Measurements from ENCODE around the gene CADPS2.

Gene CADPS2

DNA sequence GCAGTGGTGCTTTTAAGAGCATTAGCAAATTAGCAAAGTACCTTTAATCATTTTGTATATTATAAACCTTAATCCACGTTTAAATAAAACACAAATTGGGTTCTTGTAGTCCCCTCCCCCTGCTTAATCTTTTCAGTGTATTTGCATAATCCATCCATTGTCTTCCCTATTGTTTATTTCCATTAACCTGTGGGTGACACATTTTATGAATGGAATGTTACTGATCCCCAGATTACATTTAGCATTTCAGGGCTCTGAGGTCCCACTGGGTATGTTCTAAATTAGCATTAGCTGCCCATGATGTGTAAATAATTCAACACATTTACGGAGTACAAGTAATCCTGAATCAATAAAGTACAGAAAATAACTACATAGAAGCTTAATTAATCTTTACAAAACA is 443.3 kb downstream of the CADPS2 start:
- DNase-seq = no peak

DNA sequence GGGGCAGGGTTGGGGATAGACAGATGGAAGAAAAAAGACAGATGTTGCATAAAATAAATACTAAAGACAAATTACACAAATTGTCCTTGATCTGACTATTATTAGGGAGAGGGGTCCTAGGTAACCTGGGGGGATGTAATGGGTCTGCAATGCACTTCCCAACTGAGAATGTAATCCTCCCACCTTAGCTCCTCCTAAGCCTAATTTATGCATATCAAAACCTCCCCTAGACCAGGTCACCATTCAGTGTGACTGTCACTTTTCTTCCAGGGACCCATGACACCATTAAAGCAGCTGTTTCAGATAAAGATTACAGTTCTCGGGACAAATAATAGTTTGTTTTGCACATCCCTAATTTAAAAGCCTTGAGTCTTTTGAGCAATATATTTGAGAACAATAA is 447.8 kb downstream of the CADPS2 start:
- DNase-seq = no peak

DNA sequence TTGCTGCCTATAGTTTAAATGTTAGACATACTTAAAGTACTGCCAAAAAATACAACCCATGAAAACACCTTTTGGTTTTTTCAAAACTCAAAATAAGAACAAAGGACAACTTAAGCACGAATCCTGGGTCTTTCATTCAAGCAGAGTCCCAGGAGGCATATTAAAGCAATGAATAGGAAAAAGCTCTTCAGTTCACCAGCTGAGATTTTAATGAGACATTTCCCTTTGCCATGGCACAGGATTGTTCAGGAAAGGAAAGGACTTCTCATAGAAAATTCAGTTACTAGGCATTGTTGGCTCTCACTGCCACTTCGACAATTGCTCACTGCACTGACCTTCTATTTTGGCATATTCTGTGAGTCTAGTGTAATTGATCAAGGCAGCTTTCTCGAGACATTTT is 448.3 kb downstream of the CADPS2 start:
- no peak for DNase-seq

DNA sequence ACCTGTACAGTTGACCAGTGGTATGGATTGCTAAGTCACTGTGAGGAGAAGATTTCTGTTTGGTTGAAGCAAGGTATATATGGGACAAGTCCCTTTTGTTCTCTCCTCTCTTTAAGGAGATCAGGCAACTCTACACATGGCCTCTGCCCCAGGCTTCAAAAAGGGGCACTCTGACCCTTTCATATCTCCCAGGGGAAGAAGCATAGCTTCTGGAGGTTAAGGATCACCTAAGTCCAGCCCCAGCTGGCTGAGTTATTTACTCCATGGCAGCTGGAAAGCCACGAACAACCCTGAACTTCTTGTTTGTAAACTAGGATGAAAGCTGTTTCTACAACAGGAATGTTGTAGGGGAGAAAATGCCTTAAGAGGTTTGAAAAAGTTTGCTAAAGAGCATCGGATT is 452.5 kb downstream of the CADPS2 start:
- DNase-seq = no peak

DNA sequence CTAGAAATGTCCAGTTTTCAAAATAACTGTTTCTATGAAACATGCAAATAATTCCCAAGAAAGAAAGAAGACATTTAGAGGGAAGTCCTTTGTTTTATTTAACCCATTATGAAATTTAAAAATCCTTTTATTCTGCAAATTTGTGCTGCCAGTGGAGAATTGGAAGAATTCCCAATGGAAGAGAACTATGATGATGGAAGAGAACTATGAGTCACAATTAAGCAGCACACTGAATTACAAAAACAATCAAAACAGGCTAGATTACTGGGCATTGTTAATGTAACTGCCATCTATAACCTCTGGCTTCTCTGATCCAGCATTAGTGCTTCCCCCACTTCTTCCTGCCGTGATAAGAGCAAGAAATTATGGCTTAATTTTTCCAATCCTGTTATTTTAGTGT is 455.6 kb downstream of the CADPS2 start:
- no peak for DNase-seq

DNA sequence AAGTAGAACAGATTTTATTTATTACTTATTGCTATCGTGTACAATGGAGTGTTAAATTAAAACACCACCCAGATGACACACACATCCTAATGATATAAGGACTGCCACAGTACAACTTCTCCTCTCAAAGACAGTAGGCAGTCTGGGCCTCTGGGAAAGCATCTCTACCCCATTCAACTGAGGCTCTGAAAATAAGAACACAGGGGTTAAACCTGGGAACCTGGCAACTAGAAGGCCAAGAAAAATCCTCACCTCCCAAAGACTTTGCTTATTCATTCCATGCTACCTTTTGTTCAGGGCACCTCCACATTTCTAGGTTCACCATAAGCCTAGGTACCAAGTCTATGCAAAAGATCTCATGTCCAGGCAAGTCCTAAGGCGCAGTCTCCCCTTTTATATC is 456.3 kb downstream of the CADPS2 start:
- no peak for DNase-seq

DNA sequence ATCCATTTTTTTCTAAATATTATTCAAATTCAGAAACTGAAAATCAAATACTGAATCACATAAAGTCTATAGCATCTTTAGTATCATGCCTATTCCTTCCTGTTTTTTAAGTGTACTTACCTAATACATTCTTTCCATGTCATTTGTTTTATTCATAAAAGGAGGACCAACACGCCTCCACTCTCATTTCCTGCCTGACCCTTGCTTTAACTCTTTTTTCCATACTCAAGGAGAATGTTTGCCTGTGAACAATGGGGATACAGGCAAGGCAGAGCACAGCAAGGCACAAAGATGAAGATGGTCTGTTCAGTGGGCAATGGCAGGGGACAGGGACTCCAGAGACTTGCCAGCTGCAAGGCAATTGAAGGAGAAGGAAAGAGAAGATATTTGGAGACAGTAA is 460.5 kb downstream of the CADPS2 start:
- DNase-seq = no peak

DNA sequence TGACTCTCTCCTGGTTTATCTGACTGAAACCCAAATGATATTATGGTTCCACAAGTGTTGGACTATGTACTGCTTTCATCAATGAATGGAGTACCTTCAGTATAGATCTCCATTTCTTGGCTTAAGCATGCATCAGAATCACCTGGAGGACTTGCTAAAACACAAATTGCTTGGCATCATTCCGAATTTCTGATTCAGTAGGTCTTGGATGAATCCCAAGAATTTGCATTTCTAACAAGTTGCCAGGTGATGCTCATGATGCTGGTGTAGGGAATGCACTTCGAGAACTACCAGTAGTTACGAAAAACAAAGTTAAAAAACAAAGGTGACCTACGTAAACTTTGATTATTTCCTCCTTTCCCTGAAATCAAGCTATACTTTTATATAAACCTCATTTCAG is 462.7 kb downstream of the CADPS2 start:
- DNase-seq = no peak

DNA sequence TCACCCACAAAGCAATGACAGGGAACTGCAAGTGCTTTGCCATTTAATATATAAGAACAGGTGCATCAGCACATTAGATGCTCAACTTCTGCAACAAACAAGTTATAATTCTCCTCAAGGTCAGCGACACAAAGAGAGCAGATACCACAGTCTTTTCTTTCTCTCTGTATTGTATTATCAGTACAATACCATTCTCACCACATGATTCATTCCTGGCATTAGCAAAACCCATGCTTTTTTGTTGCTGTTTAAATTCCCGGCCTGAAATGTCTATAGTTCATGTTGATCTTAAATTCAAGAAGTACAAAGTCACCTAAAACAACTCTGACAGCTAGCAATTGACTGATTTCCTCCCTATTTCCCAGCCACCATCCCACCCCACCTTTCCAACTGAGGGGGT is 469.9 kb downstream of the CADPS2 start:
- DNase-seq = no peak

DNA sequence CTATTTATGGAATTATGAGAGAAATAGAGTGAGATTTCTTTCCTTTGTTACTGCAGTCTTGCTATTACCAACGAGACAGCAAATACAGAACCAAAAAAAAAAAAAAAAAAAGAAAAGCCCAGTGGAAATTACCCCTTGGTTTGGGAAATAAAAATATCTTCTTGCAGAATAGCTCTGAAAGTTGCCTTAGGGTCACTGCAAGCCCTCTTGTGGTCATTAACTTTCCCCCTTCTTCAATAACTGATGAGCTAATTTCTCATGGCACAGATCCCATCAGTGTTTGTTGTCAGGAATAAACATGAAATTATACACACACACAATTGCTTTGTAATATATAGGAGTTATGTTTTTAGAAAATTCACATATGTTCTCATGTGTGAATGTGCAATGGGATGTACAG is 470.8 kb downstream of the CADPS2 start:
- DNase-seq = no peak

DNA sequence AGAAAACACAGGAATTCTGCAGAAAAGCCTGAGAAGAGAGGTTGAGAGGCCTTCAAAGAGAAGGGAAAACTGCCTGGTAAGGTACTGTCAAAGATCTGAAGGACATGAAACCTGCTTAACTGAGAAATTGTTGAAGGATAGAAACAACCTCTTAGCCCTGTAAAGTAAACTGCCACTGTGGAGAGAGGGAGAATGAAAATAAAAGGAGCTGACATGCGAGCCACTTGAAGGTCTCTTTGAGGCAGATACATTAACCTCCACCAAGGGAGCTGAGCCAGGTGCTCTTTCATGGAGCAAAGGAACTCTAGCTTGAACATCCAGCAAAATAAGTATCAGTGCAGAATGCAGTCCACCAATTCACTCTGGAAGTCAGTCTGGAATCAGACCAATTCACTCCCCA is 472.9 kb downstream of the CADPS2 start:
- DNase-seq = no peak

DNA sequence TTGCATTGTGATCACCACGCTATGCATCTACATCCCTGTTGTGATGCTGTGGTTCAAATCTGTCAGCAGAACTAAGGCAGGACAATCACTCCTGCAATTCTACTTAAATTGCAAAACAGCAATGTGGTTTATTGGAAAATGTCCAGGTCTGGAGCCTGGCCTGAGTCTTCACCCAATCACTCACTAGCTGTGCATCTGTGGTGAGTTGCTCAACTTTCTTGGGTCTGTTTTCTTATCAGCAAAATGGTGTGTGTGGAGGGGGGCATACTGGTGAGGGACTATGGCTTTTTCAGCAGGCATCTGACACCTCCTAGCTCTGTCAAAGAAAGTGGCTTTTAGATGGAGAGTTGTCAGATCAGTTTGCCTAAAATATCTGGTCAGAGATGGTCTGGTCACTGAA is 473.4 kb downstream of the CADPS2 start:
- no peak for DNase-seq

DNA sequence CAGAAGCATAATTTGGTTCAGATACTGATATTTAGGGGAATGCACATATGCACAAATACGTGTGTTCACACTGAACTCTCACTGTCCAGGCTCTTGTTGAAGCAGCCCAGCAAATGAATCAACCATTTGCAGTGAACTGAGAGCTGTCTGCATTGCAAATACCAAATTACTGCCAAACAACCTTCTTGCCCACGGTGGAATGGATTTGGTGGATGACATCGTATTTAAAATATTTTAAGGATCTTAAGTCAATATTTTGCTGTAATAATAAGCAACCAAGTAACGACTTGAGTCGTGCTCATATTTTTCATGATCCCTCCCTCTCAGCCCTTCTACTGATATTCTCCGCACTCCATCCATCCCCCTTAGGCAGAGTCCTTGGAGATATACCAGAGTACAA is 473.8 kb downstream of the CADPS2 start:
- no peak for DNase-seq

DNA sequence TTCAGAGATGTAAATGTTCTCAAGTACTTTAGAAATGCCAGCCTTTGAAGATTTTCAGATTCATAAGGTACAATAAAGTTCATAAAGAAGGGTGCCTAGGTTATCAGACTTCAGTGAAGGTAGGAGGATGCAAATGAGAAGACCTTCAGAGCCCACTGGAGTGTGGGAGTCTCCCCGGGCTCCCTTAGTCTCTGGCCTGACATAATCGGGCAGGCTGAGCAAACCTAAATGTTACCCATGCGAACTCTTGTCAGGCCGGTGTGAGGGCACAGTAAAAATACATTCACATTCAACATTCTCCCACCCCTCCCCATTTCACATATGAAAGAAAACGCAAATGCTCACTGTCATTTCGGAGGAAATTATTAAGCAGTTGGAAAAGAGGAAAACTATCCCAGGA is 479.1 kb downstream of the CADPS2 start:
- DNase-seq = no peak

DNA sequence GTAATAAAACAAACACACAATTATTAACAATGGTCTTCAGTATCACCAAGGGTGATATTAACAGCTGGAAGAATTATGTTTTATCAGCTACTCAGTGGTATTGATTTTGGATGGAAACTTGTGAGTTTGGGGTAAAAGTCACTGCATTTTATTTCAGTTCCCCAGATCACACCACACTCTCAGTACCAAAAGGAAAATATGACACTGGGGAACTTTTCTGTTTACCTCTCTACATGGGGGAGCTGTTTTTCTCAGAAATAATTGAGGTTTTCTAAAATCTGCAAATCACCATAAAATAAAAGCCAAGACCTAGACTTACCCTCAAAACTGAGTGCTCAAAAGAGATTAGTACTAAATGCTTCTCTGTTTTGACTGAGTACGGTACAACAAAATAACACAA is 483.1 kb downstream of the CADPS2 start:
- DNase-seq = no peak

DNA sequence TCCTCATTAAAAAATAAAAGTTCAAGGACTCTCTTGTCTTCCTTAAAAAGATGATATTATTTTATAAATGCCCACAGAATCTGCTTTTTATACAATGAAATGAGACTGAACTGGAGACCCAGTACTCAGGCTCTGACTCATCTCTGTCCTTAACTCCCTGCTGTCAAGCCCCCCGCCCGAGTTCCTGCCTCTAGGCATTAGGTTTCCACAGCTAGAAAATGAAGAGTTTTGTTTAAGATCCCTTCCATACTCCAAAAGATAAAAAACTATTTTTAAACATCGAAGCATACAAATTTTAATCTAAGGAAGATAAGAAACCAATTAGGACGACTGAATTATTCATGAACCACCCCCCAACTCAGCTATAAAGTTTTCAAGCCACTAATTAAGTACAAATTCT is 484.0 kb downstream of the CADPS2 start:
- no peak for DNase-seq

DNA sequence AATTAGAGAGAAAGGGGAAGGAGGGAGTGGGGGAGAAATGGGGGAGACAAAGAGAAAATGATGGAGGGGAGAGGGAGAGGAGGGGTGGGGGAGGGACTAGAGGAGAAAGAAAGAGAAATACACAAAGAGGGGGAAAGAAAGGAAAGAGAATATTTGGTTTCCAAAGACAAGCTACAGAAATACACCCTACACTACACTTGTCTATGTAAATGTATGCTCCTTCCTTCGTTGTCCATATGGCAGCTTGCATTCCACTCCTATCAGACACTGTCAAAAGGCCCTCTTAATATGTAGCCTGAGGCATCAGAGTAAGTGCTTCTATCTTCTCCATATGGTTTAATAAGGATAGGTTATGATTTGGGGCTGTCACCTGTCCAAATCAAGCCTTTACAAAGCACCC is 488.9 kb downstream of the CADPS2 start:
- no peak for DNase-seq

DNA sequence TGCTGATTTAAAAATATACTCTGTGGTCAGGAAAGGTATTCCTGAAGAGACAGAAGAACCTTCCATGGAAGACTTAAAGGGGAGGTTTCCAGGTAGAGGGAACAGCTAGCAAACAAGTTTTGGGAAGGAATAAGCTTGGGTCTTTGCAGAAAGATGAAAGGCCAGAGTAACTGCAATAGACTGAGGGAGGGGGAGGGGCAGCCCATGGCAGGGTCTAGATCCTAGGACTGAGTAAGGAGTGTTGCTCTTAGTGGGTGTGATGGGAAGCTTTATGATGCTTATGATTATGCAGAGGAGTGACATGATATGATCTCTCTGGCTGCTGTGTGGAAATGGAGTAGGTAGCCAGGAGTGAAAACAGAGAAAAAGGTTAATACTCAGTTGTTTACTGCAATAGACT is 491.7 kb downstream of the CADPS2 start:
- DNase-seq = no peak

DNA sequence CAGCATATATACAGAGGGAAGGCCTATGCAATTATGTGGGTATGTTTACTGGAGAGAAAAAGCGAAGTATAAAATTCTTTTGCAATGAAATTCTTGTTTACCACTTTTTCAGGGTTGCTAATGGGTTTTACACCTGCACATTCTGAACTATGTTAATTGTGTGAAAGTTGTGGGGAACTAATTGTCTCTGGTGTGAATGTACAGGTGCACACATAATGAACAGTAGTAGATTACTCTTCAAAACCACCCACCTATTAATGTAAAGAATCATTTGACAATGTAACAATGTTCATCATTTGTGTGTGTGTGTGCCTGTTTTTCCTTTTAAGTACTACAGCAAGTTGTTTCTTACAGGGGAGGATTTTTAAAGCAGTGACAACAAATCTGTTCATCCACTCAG is 501.7 kb downstream of the CADPS2 start:
- DNase-seq = no peak

DNA sequence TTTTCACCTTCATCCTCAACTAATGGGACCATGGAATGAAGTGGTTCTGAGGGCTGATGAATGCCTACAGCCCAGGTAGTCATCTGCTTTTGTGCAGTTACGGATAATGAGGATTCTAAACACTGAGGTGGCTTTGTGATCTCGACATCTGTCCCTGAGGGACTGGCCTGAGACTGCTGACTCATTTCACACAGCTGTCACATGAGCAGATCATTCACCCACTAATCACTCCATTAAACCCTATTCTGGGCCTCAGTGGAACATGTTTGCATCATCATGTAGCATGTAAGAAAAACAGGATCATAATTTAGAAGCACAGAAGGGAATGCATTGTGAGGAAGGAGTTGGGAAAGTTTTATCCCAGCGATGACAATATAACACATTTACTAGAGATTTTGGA is 502.3 kb downstream of the CADPS2 start:
- DNase-seq = no peak

DNA sequence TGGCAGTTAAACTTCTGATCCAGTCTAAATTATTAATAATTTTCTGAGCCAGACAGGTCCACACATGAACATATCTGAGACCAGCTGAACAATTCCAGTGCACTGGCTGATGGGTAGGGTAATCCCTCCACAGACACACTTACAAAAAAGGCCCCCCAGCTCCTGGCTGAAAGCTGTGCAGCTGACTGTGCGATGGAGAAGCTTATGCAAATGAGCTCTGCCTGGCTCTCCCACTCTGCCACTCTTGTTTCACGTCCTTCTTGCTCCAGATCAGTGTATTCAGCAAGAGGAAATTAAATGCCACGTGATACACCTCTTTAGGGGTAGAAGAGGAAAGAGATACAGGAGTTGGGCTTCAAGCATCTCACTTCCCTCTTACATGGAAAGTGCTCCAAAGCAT is 505.3 kb downstream of the CADPS2 start:
- no peak for DNase-seq

DNA sequence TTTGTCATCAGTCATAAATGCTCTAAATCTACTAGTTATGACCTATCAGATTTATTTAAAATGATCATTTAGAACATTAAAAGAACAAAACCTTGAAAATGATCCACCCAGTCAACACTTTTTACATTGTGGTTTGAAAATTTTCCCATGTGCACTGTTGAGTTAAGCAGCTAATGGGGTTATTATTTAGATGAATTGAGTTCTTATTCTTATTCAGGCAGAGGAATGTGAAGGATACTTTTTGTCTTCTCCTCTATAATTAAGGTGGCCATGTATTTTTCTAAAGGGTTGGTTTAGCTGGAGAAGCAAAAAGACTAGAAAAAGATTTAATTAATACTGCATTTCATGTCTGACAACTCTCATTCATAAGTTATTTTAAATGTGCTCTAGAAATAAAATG is 506.8 kb downstream of the CADPS2 start:
- no peak for DNase-seq

DNA sequence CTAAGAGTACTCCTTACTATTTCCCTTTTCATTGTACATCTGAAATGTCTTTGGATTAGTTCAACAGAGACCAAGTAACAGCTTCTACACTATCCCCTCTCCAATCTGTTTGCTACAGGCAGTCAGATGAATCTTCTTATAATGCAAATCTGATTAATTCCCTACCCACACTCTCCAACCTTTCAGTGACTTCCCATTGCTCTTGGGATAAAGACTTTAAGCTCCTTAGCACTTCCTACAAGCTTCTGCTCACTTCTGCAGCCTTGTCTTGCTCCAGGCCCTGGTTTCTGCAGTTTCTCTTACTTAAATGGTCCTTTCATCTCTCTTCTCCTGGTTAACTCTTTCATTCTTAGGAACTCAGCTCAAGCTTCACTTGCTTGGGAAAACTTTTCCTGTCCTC is 516.5 kb downstream of the CADPS2 start:
- no peak for DNase-seq

DNA sequence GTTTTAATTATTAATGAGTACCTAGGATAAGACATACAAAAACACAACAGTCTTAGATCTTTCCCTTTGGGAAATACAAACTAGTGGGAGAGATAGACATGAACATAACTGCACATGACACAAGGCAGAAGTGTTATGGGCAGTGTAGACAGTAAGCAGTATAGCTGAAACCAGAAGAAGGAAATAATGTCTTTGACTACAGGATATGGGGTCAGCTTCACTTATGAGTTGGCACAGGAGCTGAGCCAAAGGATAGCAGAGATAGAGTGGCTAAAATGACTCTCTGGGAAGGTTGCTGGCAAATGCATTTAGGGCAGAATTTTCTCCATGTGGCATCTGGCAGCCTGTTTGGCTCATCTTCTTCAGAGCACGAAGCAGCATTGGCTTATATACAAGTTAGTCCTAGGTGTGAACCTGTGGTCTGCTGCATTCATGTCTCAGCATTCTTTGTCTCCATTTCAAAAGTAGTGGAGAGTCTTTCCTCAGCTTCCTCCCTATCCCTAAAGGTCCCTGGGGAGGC is 521.4 kb downstream of the CADPS2 start:
- no peak for DNase-seq

DNA sequence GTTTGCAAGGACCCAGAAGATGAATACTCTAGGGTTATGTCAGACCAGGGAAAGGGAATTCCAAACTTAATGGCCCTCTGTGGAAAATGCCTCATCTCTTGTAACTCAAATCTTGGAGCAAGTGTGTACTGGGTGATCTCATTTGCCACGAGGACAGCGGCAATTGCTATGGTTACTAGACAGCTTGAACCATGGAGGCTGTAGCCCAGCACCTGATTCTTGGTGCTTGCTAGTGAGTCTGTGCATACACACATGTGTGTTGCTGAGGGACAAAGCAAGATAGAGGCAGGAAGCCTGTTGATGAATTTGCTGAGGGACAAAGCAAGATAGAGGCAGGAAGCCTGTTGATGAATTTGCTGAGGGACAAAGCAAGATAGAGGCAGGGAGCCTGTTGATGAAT is 523.1 kb downstream of the CADPS2 start:
- no peak for DNase-seq

DNA sequence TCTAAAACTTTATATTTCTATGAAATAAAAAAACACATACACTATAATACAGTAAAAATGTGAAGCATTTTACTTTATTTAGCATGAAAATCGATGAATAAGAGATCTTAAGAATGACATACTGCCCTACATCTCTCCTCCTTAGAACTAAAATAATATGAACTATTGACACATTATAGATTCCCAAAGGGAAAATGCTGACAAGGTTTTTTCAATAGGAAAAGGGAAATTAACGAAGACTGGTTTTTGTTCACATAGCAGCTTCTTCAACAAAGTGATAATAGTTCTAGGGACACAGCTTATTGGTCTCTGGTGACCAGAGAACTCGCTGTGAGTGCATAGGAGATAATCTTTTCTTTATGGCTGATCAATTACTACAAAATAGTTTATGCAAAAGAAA is 523.8 kb downstream of the CADPS2 start:
- DNase-seq = no peak

Measured in right kidney (tissue), 1 donor.